Measurements from ENCODE around the gene KRT4.

The KRT4 gene

GRCh38 chr12:52821826-52822660 lies 8.1 kb upstream of the KRT4 start:
- no peak for DNase-seq (ENCODE audit: low spot score)

- DNase-seq (ENCODE audit: low spot score): no peak
These were observed 7.3 kb upstream of the KRT4 start for GRCh38 chr12:52821071-52821730.

GRCh38 chr12:52820521-52820920 lies 6.6 kb upstream of the KRT4 start:
- no peak for DNase-seq (ENCODE audit: low spot score)

- DNase-seq (ENCODE audit: low spot score): no peak
These were observed 6.0 kb upstream of the KRT4 start for GRCh38 chr12:52819731-52820510.

- no peak for DNase-seq (ENCODE audit: low spot score)
These were observed 5.0 kb upstream of the KRT4 start for GRCh38 chr12:52818887-52819420.

- DNase-seq (ENCODE audit: low spot score): no peak
These were observed 4.5 kb upstream of the KRT4 start for GRCh38 chr12:52818388-52818787.

- DNase-seq (ENCODE audit: low spot score): no peak
These were observed 3.9 kb upstream of the KRT4 start for GRCh38 chr12:52817699-52818238.

- no peak for DNase-seq (ENCODE audit: low spot score)
These were observed 3.2 kb upstream of the KRT4 start for GRCh38 chr12:52817003-52817698.

- DNase-seq (ENCODE audit: low spot score): no peak
These were observed 2.0 kb upstream of the KRT4 start for GRCh38 chr12:52815676-52816588.

- DNase-seq (ENCODE audit: low spot score): no peak
These were observed 1.2 kb upstream of the KRT4 start for GRCh38 chr12:52815161-52815560.

GRCh38 chr12:52814710-52815155 lies 817 bp upstream of the KRT4 start:
- no peak for DNase-seq (ENCODE audit: low spot score)

- no peak for DNase-seq (ENCODE audit: low spot score)
These were observed 605 bp downstream of the KRT4 start for GRCh38 chr12:52813203-52813819.

GRCh38 chr12:52812749-52813148 lies 1.2 kb downstream of the KRT4 start:
- DNase-seq (ENCODE audit: low spot score): no peak

- DNase-seq (ENCODE audit: low spot score): no peak
These were observed 1.9 kb downstream of the KRT4 start for GRCh38 chr12:52812073-52812400.

- no peak for DNase-seq (ENCODE audit: low spot score)
These were observed 2.5 kb downstream of the KRT4 start for GRCh38 chr12:52811191-52812072.

GRCh38 chr12:52810554-52810953 lies 3.4 kb downstream of the KRT4 start:
- DNase-seq (ENCODE audit: low spot score): no peak

- no peak for DNase-seq (ENCODE audit: low spot score)
These were observed 4.8 kb downstream of the KRT4 start for GRCh38 chr12:52809166-52809565.

- DNase-seq (ENCODE audit: low spot score): no peak
These were observed 5.2 kb downstream of the KRT4 start for GRCh38 chr12:52808573-52809160.

Measured in CD4-positive, alpha-beta T cell treated with Interleukin-15 for 4 hours (primary cell).